Left hindlimb (tissue), 1 donor: ENCODE data around the gene CORO6.

Experiments used
- DNase-seq: peaks from one replicate; pipeline ENCODE4 v3.0.0-alpha.2; 2018

CORO6 gene

DNA sequence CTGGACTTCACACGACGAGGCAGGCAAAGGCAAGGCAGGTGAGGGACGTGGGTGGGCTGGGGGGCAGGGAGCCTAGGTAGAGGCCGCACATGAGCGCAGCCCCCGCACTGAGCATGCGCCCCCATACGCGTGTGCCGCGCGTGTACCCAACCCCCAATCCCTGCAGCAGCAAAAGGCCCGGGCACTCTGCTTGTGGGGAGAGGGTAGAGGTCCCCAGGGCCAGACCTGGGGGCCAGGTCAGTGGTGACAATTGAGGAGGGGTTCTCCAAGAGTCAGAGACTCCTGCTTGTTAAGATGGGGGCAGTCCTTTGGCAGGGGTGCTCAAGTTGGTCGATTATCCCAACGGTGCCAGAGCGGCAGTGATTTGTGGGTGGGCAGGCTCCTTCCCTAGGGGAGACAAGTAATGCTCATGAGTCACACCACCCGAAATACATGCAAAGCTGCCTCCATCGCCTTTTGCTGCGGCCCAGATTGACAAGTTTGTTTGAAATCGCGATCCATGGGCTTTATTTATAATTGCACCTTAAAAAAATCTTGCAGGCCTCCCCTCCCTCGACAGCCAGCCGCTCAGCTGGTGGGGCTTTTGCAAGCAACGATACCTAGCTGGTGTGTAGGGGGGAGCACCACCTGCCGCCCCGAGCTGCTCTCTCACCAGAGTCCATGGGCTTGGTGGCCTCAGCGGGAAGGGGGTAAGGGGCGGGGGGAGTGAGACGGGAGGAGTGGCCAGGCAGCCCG, 32.1 kb downstream of the CORO6 start:
- peak; percentile 38 for DNase-seq

DNA sequence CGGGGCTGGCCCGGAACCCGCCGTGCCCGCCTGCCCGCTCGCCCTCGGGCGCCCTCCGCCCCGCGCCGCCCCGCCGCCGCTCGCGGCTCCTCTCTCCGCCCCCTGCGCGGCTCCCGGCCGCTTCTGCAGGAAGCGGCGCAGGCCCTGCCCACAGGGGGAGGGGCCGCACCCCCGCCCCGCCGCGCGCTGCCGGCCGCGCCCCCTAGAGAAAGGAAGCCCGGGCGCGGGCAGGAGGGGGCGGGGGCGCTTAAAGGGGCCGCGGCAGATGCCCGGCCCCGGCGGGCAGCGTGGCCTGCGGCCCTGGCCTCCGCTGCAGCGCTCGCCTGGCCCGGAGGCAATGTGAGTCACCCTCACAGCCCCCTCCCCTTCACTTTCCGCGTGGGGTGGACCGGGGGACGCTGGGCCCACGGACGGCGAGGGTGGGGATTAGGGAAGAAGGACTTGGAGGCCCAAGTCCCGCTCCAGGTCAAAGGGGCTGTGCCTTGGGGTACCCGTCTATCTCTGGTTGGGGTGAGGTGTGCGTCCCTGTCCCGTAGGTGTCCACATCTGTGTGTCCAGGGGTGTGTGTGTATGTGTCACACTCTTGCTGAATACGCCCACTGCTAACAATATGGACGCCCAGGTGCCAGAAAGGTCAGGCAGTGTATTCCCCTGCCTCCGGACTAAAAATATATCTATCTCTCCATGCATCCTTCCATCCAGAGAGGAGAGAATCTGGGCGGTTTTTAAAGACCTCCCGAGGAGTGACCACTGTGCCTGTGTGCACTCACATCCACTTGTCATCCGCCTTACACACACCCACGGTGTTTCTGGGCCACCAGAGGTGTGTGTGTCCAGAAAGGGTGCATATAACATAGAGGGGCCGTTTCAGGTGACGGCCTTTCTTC, 32.9 kb downstream of the CORO6 start, which contains the start of gene GIT1:
Gene GIT1 (minus strand): TSS at position 125 of the 887 bp plus-strand sequence. CDS start 270 bp downstream, outside the sequence.
- DNase-seq: peak; percentile 88

DNA sequence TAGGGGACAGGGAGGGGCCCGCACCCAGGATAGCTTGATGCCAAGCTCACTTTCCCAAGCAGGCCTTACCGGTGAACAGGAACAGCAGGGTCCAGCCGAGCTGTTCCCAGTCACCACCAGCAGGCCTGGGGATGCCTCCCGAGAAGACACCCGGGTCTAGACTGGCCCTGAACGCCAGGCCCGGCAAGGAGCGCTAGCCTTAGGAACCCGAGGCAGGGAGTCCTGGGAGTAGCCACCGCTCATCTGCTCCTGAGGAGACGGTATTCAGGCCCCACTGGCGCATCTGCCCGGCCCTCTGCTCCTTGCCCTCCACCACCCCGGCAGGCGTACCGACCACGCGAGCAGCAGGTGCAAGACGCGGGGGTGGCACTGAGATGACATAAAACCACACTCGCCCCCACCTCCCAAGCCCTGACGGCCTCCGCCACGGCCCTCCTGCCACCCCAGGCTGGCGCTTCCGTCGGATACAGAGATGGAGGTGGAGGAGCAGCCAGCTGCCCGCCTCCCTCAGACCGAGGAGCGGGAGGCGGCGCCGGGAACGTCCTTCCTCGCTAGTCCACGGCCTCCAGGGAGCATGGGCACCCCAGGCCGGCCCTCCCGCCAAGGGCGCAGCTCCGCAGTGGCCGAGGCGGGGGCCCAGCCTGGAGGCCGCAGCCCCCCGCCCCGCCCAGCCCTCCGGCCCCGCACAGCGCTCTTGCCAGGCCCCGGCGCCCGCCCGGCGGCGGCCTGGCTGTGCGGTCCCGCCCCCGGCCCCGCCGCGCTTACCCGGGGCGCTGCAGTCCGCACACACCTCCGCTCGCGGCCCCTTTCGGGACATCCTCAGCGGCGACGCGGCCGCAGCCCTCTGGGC, 33.9 kb downstream of the CORO6 start:
- peak; percentile 47 for DNase-seq

DNA sequence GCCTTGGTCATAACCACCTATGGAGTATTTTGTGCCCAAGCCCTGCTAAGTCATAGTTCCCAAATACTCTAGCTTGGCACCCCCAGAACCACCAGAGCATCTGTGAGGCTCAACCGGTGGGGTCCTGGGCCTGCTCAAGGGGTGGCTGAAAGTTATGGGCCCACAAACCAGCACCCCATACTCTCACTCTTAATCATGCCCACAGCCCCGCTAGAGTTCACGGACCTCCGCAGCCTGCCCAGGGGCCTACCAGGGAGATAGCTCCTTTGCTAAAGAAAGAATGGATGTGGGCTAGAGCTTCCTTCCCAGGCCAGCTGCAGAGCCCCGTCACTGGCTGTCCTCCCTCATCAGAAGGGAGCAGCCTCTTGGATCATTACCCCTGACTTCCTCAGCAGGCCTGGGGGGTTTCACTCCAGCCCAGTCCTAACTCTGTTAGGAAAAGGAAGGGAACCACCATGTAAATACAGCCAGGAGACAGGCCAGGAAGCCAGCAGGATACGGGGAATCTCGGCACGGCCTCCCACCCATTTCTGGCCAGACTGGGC, 34.6 kb downstream of the CORO6 start:
- DNase-seq: peak; percentile 24

DNA sequence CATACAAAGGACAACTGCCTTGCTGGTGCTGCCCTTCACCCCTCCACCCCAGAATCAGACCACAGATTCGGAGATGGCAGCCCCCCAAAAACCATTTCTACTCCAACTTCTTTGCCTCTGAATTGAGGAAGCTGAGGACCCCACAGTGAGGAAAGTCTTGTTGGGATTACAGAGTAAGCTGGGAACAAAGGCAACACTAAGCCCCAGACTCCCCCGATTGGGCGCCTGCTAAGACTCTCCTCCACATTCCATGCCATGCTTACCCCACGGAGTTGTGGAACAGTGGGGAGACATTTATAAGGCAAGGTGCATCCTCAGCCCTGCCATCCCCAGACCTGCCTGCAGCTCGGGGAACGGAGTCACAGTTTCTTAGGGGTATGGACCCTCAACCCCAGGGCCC, 35.1 kb downstream of the CORO6 start:
- no peak for DNase-seq

DNA sequence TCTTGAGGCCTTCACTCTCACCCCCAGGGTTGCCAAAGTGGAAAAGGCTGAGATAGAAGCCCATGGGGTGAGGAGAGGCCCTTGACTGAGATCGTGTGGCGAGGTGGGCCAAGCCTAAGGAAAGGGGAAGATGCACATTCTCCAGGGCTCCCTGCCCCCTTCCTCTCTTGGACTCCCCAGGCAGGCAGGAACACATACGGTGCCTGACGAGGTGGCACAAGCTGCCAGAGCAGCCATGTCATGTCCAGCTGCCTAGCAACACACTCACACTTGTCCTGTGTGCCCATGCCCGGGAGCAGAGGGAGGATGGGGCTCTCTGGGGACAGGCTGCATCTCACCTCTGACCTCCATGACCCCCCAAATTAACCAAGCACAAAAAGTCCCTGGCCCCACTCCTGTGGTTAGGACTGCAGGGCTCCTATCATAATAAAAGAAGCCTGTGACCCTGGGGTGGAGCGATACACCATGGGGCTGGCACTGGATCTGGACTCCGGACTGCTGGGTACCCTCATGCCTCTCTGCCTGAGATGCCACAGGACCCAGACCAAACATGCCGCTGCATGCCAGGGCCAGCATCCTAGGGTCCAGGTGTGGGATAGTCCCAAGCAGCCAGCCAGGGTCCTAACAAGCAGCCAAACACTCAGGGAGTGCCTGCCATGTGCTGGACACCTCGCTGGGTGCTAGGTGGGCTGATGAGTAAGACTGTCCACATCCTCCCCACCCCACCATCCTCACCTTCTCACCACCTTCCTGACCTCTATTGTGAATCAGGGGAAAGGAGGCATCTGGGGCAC, 35.8 kb downstream of the CORO6 start:
- no peak for DNase-seq

DNA sequence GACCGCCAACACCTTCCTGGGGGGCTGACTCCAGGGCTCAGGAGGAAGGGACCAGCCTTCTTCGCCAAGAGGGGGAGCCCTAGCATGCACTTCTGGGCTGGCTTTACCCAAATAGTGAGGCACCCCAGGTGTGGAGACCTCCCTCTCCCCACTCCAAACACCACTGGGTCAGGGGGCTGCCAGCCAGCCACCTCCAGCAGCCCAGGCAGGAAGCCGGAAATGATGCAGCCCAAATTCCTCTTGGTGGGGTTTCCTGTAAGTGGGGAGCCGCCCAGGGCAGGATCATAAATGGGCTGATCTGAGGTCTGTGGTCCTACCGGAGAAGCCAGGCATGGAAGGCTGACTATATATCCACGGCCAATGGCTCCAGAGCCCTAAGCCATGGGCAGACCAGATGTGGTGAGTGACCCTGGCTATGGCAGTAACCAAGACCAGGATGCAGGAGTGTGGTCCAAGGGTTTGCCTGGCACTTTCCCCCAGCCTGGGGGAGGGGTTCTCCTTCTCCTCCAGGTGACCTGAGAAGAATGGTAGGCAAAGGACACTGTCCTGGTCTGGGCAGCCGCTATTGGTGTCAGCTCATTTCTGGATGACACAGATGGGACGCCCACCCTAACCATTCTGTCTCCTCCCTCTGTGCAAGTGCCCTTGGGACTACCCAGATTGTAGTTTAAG, 37.5 kb downstream of the CORO6 start:
- DNase-seq: peak; percentile 60

DNA sequence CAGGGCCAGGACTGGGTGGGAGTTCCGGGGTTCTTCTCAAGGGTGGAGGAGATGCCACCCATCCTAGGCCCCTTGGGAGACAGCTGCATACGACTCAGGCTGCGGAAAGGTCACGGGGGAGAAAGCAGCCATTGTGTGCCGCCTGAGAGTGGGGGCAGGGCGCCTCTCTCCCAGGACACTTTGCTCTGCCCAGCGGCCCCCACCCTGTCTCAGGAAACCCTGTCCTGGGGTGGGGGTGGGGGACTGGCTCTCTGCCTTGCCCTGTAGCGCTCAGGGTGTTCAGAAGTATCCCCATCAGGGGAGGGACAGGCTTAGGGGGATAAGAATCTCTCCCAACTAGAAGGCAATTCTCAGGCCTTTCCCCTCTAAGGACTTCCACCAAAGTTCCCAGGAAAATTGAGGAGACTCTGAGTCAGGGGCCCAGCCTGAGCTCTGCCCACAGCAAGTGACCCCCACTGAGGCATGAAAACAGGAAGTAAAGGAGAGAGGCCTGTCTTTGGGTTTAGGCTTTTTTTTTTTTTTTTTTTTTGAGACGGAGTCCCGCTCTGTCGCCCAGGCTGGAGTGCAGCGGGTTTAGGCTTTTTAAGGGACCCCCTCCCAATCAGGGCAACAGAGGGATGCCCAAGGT, 38.1 kb downstream of the CORO6 start:
- DNase-seq: peak; percentile 52

DNA sequence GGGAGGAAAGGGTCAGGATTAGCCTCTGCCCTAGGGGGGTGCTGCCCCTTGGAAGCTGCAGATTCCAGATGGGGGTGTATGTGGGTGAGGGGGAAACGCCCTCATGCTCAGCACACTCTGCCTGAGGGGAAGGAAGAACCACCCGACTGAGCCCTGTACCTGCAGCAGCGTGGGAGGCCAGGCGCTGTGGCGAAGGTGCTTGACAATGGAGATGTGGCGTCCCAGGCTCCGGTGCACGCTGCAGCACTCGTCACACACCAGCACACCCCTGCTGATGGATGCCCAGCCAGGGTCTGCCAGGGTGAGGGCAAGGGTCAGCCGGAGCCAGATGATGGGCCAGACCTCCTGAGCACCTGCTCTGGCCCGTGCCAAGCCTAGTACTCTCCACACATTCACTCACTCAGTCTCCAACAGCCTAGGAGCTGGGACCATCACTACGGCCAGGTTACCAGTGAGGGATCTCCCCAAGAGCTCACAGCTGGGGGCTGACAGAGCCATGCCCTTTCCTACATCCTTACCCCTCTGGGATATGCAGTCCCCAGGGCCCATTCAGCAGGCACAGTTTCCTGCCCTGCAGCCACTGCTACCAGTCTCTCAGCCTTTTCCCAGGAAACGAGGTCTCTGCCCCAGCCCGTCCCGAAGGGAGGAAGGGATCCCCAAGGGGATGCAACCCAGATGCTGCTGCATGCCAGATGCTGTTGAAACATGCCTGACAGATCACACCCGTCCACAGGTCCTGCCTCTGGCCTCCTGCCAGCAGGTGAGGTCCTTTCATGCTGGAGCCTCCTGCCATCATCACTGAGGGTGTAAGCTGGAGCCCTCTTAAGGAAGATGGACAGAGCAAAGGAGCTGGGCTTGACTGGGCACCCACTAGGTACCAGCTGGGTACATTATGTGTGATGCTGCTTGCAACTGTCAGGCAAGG, 39.1 kb downstream of the CORO6 start:
- peak; percentile 25 for DNase-seq

DNA sequence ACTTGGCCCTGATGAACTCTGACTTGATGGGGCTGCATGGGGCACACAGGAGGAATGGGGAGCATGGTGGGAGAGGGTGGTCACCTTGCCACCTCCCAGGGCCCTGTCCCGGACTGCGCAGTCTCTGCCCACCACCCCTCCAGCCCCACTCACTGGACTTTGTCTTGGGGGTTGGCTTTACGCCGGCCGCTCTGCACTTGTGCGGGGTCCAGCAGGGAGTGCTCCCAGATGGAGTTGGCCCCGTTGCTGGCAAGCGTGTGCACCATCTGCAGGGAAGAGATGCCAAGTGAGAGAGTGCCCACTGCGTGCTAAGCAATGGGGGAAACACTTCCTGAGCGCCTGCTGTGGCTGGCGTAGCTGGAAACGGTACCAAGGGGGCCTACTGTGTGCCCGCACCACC, 39.9 kb downstream of the CORO6 start:
- peak; percentile 26 for DNase-seq

DNA sequence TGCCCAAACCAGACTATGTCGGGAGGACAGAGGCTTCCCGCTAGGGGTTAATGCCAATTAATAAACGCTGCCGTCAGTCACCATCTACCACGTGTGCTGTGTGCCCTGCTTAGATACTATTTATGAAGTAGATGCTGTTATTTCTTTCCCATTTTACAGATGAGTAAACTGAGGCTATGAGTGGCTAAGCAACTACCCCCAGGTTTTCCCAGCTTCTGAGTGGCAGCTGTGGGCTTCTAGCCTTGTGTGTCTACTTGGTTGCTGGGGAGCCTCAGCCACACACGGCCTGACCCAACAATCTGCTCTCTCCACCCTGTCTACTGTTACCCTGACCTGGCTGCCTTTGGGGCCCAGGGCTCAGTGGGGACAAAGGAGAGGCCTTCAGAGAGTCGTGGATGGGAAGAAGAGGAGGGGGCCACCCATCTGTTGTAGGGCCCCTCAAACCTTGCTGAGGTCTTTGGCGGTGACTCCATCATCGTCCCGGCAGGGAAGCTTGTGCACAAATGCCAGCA, 40.4 kb downstream of the CORO6 start:
- DNase-seq: no peak

DNA sequence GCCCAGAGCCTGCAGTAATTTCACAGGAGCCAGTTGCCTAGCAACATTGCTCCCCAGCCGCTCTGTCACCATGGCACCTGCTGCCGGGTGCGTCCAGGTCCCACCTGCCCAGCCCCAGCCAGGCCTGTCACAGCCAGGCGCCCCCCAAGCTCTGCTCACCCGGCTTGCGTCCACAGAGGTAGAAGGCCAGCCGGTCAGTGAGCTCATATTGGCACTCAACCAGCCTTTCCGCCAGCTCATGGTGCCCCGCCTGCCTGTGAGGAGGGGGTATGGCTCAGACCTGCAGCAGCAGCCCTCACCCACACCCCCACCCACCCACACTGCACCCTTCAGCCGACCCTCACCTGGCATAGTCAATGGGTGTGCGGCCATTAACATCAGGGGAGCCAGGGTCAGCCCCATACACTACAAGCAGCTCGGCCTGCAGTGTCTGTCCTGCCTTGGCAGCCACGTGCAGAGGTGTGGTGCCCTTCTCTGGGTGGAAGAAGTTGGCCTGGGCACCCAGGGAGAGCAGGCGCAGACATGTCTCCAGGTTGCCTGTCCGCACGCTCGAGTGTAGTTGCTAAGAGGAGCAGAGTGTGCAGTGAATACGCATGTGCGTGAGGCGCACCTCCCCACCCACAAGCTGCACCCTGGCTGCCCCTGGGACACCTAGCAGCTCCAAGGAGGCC, 41.0 kb downstream of the CORO6 start:
- DNase-seq: peak; percentile 22

DNA sequence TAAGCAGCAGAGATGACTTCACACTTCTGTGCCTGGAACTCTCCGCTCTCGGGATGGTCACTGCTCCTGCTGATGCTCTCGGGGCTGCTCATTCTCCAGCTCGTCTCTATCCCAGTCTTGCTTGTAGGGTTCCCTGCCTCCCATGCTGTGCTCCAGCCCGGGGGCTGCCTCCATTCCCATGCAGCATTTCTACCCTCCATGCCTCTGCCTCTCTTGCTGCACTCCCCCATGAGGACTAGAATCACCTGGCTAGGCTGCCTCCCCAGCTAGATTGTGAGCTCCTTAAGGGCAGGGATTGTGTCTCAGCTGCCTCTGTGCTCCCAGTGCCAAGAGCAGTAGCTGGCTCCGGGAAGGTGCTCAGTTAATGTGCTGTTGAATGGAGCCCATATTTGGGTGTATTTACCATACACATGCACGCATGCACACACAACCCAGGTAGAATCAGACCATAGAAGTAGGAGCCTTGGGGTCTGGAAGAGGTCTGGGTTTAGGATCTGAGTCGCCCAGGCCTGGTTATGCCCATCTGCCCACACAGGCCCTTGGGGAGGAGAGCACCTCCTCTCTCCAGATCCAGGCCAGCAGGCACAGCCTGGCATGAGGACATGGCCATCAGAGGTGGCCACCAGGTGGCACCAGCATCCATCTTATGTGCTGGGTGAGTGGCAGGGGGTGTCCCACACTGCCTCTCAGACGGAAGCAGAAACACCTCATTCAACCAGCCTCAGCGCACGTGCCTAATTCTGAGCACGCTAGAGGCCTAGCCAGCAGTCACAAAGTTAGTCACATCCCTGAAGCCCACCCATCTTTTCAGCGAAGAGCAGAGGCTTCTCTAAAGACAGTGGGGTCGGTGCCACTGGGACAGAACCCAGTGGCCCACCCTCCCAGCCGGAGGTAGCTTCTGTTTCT, 42.6 kb downstream of the CORO6 start:
- peak; percentile 82 for DNase-seq

DNA sequence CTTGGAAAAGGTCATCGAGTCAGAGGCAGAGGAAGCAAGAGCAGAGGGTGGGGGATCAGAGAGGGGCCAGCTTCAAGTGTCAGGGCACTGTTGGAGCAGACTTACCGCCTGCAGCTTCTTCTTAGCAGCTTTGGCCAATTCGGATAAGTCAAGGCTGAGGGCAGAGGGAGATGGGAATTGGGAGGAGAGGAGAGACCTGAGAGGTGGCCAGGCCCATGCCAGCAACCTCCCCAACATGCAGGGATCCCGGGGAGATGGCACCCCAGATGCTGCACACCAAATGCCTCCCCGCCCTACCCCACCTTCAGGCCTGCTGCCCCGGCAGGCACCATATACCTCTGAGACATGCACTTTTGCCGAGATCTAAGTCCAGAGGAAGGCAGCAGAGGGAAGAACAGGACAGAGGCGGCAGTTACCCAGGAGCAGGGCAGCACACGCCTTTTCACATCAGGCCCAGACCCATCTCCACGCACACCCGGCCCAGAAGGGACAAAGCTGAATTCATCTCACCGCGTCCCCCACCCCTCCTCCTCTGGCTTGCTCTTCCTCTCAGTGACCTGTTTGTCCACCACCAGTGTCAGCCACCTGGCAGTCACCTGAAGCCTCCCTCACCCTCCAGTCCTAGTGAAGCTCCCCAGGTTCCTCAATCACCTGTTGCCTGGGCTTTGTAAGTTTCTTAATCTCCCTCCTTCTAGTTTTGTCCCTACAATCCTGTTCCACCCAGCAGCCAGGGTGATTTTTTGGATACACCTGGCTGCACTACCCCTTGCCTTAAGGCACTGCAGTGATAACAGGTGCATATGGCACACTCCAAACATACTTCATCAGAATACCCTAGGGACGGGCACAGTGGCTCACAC, 43.9 kb downstream of the CORO6 start:
- peak; percentile 26 for DNase-seq

DNA sequence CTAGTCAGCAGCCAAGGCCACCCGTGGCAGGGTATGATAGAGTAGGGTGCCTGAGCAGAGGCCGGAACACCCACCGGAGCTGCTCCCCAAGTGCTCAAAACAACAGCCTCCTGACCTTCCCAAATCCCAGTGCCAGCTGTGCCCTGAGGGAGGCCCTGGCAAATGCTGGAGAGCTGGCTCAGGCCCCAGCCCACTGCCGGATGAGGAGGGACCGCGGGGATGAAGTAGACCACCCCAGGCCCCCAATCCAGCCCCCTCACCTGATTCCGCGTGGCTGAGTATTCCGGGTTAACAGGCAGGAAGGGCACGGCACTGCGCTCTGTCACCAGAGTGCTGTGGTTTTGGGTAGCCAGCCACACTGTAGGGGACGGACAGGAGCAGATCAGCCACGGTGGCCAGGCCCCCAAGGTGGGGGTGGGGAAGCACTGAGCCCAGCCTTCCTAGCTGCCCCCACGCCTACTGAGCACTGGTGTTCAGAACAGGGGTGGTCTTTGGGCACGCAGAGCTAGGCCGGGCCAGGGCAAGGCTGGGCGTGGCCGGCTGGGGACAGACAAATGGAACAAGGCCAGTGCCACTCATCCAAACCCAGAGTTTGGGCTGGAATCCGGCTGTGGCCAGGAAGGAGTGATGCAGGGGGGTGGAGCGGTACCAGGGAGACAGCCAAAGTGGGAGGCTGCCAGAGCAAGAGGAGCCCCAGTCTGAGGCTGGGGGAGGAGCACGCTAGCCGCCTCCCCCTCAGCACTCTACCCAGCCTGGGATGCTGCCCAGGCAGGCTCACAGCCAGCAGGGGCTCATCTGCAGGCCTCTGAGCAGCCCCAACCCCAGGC, 45.1 kb downstream of the CORO6 start:
- DNase-seq: peak; percentile 82

DNA sequence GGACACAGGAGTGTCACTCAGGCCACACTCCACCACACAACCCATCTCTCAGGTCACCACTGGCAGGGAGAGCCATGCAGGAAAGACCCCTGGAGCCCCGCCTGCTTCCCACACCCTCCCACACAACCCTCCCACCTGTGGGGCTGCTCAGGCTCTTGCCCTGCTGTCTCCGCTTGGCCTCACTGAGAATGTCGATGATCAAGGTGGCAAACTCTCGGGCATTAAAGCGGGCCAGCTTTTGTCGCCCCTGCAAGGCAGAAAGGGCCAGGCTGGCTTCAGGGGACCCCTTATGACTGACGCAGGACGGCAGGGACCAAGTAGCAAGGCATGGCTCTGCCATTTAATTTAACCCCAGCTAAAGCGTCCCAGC, 45.7 kb downstream of the CORO6 start:
- no peak for DNase-seq
